Right hindlimb (tissue), 1 donor: ENCODE data around the gene MYBL2.
A peak's percentile ranks its signal among the peaks of the same experiment; 100 is the strongest.

ENCODE experiments used
- DNase-seq: peaks from one replicate; pipeline ENCODE4 v3.0.0-alpha.2; 2018

MYBL2 gene

GRCh38 chr20:43686820-43687219 is 19.9 kb downstream of the MYBL2 start:
- DNase-seq = no peak

GRCh38 chr20:43689165-43689564 is 22.3 kb downstream of the MYBL2 start:
- DNase-seq = no peak

- no peak for DNase-seq
Observed at GRCh38 chr20:43690943-43691598, 24.2 kb downstream of the MYBL2 start.

GRCh38 chr20:43691928-43692524 is 25.1 kb downstream of the MYBL2 start:
- peak; percentile 31 for DNase-seq

DNA sequence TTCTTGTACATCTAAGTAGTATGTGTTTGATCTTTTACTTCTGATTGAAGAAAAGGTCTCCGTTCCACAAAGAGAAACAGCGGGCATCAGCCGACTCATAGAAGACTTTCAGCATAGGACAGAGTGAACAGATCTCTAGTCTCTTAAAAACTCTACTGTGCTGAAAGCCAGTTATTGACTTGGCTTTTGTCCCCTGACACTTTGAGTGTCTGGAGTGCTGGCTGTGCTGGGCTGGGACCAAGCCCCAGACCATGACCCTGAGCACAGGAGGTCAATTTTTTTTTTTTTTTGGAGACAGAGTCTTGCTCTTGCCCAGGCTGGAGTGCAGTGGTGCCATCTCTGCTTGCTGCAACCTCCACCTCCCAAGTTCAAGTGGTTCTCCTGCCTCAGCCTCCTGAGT is 27.8 kb downstream of the MYBL2 start:
- DNase-seq = no peak

DNA sequence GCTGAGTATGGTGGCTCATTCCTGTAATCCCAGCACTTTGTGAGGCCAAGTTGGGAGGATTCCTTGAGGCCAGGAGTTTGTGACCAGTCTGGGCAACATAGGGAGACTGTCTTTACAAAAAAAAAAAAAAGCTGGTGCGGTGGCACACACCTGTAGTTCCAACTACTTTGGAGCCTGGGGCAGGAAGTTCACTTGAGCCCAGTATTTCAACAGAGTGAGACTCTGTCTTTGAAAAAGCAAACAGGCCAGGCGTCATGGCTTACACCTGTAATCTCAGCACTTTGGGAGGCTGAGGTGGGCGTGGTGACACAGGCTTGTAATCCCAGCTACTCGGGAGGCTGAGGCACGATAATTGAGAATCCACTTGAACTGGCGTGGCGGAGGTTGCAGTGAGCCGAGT is 28.7 kb downstream of the MYBL2 start:
- DNase-seq = no peak

DNA sequence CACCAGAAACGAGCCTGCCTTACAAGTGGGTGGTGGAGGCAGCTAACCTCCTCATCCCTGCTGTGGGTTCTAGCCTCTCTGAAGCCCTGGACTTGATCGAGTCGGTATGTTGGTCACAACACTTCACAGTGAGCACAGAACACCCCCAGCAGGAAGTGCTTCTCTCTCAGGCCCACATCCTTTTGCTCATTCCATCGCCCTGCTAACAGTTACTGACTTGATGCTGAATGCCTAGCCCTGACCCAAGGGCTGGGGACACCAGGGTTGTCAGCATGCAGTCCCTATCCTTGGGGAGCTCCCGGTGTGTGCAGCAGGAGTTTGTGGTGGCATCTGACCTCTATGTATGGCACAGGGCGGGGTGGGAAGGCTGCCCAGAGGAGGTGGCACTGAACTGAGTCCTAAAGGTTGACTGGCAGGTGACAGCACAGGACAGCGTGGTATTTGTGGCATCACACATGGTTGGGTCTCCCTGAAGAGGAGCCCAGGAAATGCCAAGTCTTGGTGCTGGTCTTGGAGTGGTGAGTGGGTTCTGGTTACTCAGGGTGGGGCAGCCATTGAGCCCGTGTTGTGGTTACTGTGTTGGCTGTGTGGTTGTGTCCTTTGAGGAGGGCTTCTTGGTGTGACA is 33.1 kb downstream of the MYBL2 start:
- DNase-seq = no peak

- DNase-seq = no peak
Observed at GRCh38 chr20:43700627-43701026, 33.7 kb downstream of the MYBL2 start.

- no peak for DNase-seq
Observed at GRCh38 chr20:43702502-43702901, 35.6 kb downstream of the MYBL2 start.

DNA sequence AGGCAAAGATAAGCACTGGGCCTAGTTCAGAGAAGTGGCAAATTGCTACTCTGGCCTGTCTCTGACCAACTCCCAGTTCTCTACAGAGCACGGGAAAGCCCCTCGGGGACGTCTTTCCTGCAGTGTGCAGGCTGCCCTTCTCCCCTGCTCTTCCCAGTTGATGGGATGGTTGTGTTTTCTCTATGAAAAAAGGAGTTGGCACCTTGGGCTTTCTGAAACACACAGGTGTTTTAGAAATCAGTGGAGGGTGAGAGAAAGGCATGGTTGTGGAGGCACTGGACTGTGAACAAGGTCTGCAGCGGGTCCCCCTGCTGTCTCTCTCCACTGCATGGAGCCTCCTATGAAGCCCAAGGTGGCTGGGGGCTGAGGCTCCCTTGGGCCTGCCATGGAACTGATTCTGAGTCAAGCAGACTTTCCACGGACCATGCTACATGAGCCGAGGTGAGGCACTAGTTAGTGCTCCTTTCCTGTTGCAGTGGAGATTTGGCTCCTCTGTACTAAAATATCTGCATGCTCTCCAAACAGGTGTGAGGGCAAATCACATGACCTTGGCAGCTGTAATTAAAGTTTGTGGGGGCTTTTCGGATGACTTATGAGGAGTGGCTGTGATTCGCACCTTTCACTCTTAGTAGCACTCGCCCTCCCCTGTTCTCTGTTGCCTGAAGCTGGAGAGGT is 43.6 kb downstream of the MYBL2 start:
- DNase-seq = no peak

GRCh38 chr20:43711098-43711654 is 44.3 kb downstream of the MYBL2 start:
- no peak for DNase-seq

DNA sequence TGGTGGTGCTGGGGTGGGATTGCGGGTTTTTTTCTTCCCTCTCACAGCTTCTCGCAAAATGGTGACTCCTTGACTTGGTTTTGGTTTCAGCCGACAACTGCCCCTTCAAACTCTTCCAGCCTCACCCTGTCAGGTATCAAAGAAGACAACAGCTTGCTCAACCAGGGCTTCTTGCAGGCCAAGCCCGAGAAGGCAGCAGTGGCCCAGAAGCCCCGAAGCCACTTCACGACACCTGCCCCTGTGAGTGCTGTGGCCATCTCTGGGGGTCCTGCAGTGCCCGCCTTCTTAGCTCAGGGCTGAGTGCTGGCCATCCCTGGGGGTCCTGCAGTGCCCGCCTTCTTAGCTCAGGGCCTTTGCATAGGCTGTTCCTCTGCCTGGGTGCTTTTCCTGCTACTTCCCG is 48.1 kb downstream of the MYBL2 start:
- no peak for DNase-seq

- no peak for DNase-seq
Observed at GRCh38 chr20:43715511-43715910, 48.6 kb downstream of the MYBL2 start.

GRCh38 chr20:43716123-43716522 is 49.2 kb downstream of the MYBL2 start:
- no peak for DNase-seq

DNA sequence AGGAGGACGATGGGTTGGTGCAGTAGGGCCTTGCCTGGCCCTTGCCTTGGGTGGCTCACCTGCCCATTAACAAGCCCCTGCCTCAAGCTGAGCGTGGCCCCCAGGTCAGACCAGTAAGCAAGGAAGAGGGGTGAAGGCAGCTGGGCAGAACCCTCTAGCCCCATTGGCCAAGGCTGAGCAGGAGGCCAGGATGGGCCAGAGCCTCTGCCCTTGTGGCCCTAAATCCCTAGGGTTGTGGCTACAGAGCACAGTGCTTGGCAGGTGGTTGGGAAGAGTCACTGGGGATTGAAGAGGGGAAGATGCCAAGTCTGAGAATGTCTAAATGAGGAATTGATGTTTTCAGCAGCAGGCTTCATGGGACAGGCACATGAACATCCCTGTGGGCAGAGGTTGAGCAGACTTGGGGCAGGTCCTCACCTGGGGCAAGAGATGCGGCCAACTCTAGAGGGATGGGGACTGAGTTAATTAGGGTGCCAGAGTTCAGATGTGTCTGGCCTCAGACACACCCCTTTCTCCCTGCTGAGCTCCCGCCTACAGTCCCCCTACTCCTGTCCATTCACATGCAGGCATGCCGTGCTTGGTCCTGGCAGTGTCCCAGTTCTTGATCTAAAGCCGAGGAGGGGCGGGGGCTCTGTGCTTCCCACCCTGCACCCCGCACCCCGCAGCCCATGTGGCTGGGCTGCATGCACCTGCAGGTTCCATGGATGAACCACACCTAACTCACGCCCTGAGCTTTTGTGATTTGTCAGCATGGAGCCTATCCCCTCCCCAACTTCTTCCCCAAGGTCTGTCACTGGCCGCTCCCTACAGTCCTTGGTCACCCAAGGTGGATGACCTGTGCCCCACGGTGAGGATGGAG is 50.1 kb downstream of the MYBL2 start:
- no peak for DNase-seq

- no peak for DNase-seq
Observed at GRCh38 chr20:43717616-43717995, 50.7 kb downstream of the MYBL2 start.

- DNase-seq = no peak
Observed at GRCh38 chr20:43720007-43720406, 53.1 kb downstream of the MYBL2 start.

DNA sequence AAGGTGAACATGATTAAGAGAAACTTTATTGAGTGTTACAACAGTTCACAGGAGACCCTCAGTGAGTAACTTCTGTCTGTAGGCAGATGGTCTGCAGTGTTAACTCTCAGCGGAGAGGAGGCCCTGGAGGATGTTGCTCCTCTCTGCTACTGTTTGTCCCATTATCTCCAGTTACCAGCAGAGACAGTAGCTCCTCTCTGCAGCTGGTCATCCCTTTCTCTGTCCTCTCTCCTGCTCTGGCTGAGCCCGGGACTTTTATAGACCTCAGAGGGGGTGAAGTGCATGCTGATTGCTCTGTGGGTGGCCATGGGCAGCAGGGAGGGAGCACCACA is 54.1 kb downstream of the MYBL2 start:
- no peak for DNase-seq

DNA sequence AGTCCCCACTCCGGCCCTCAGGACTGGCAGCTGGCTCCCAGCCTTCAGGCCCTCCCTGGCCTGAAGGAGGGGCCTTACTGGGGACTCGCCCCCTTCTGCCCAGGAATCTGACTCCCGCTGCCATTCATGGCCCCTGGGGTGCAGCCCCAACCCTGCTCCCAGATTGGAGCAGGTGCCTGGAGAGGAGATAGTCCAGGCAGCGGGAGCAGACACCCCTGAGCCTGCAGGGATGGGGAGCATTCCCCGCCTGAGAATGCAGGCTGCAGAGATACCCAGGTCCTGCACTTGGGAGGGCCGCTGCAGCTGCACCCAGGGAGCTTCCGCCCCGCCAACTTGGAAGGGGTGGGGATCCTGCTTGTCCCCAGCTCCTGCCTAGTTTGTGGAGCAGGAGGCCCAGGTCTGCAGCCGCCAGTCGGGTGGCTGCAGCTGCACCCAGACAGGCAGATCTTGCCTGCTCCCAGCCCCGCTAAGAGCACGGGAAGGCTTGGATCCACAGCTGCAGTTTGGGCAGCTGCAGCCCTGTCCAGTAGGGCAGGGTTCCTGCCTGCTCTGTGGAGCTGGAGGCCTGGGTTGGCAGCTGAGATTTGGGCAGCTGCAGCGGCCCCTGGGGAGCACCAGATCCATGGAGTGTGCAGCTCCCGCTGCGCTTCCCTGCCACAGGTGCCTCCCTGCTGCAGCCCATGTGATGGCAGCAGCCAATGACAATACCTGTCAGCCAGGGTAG is 54.7 kb downstream of the MYBL2 start:
- DNase-seq = peak; percentile 76

DNA sequence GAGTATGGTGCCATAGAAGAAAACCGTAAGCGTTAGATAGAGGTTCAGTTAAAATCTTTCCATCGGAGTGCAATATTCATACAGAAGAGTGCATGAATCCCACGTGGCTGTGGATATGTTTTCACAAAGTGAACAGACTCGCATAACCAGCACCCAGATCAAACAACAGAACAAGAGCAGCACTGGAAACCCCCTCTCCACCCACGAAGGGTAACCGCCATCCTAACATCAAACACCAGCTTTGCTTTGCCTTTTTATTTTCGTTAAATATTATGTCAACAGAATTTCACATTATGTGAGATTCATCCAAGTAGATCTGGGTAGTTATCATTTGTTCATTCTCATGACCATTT is 55.2 kb downstream of the MYBL2 start:
- no peak for DNase-seq

GRCh38 chr20:43723186-43723585 is 56.3 kb downstream of the MYBL2 start:
- no peak for DNase-seq

DNA sequence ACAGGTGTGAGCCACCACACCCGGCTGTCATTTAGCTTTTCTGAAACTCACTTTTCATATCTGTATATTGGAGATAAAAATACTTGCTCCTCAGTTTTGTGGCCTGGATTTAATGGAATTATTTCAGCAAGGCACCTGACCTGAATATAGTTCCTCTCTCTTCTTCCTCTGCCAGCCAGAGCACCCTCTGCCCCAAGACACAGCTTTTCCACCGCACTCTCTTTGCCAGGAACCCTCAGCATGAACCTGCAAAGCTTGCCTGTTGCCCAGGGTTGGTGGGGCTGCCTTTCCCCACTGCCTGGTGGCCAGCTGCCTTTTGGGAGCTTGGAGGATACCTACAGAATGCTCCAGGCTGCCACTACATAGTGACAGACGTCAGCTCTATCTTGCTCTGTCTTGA is 56.8 kb downstream of the MYBL2 start:
- DNase-seq = no peak
